Adrenal gland (tissue), 5 donors: ENCODE measurements around the gene ATP6V1F.

Source experiments
- CTCF ChIP-seq, 6 experiments: fragments of 450-650 bp in 4 of 6; fragments of 200-600 bp in 2 of 6; sonication (generic) in 1 of 6; IDR thresholded peaks; 1 replicate in 5 of 6; 2 replicates in 1 of 6; pipeline versions ENCODE4 v1.5.1 to v1.8.0; 2016 to 2021; ENCODE audit warnings: antibody characterized with exemption in 6 of 6, mild to moderate bottlenecking in 2 of 6, moderate library complexity in 1 of 6
- POLR2A ChIP-seq, 2 donors: fragments of 450-650 bp; IDR thresholded peaks; one replicate each; pipeline ENCODE4 v1.6.1; 2017; ENCODE audit warnings: antibody characterized with exemption in 2 of 2, mild to moderate bottlenecking in 2 of 2, moderate library complexity in 1 of 2
- donor health status: DM: no; HTN: no; CAD: no.

GRCh38 chr7:128874140-128875031, 11.7 kb downstream of the ATP6V1F start:
- no peak for TF ChIP-seq POLR2A (IDR thresholded peaks at IDR 0.05)
- no peak for TF ChIP-seq CTCF (IDR thresholded peaks at IDR 0.05)
